AG04450 (cell line): ENCODE results near the gene ZCRB1. TPM values are rescaled to one million over a fixed set of nuclear protein-coding genes. Genes with fewer than 3 reads are reported as not detected.

ENCODE experiments used
- CTCF ChIA-PET: fragments of 300-600, 350-600 bp; formaldehyde crosslinking; extraction: SDS; loops from one replicate; lab custom pipeline; 2022; ENCODE audit warnings: antibody characterized with exemption, inconsistent platforms; lab: Charles Lee
- POLR2A ChIA-PET: fragments of 350-600 bp; formaldehyde crosslinking; extraction: SDS; loops from one replicate; lab custom pipeline; 2021; ENCODE audit warnings: antibody characterized with exemption, inconsistent platforms; lab: Yijun Ruan, JAX
- DNase-seq: peaks from one replicate; pipeline ENCODE4 v3.0.0-alpha.2; 2011; ENCODE audit warnings: low read depth, low spot score
- H3K27ac ChIP-seq: one replicate; pipeline ENCODE4 v1.5.1; 2012; ENCODE audit warnings: low read depth, low read length, control low read depth
- H3K27me3 ChIP-seq: one replicate; pipeline ENCODE4 v1.6.0; 2012; ENCODE audit warnings: low read length; ENCODE audit not compliant: control insufficient read depth, insufficient read depth
- H3K4me3 ChIP-seq: 2 replicates; pipeline ENCODE4 v1.5.1; 2011; ENCODE audit warnings: mild to moderate bottlenecking, low read depth, low read length, control low read depth
- H3K9me3 ChIP-seq: 2 replicates; pipeline ENCODE4 v1.5.1; 2012; ENCODE audit warnings: low read length; ENCODE audit not compliant: control insufficient read depth, insufficient read depth
- polyA plus RNA-seq: library from polyadenylated mRNA; depleted of rRNA; stranded (reverse); fragments of >200 nt; gene quantifications from 2 replicates; pipeline ENCODE4 v1.2.3, GENCODE V29; 2011
- TF ChIP-seq, protein P1 (sequence below): IDR thresholded peaks from 2 replicates; pipeline ENCODE4 v1.5.1; 2011; ENCODE audit warnings: low read depth, low read length, control low read depth, inconsistent platforms

The ZCRB1 gene
- polyA plus RNA-seq, 1 experiment = 59.6 TPM

DNA sequence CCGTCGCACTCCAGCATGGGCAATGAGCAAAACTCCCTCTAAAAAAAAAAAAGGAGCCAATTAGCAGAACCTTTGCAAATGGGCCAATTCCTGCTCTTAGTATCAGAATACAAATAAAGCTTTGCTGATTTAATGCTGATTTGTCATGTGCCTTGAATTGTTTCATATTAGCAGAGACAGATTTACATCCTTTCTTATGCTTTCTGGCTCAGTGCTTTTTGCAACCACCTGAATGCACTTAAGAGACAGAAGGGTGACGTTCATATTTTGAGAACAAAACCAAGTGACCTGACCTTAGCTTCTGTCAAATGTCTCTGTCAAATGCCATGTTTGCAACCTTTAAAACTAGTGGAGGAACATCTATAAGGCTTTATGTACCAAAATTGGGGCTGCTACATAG, 44.0 kb downstream of the ZCRB1 start:
- ChIA-PET CTCF (no interaction called here), POLR2A (no interaction called here)
- Histone ChIP-seq H3K4me3 (no peak overlapping the region), H3K9me3 (no peaks in the 10 kb centered on the region; the same call in 1 of the 2 replicates), H3K27me3 (peaks cover 3% of the 10 kb centered on the region), H3K27ac (no peak overlapping the region)
- TF ChIP-seq, protein P1, sequence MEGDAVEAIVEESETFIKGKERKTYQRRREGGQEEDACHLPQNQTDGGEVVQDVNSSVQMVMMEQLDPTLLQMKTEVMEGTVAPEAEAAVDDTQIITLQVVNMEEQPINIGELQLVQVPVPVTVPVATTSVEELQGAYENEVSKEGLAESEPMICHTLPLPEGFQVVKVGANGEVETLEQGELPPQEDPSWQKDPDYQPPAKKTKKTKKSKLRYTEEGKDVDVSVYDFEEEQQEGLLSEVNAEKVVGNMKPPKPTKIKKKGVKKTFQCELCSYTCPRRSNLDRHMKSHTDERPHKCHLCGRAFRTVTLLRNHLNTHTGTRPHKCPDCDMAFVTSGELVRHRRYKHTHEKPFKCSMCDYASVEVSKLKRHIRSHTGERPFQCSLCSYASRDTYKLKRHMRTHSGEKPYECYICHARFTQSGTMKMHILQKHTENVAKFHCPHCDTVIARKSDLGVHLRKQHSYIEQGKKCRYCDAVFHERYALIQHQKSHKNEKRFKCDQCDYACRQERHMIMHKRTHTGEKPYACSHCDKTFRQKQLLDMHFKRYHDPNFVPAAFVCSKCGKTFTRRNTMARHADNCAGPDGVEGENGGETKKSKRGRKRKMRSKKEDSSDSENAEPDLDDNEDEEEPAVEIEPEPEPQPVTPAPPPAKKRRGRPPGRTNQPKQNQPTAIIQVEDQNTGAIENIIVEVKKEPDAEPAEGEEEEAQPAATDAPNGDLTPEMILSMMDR = no peak
- DNase-seq = no peak

DNA sequence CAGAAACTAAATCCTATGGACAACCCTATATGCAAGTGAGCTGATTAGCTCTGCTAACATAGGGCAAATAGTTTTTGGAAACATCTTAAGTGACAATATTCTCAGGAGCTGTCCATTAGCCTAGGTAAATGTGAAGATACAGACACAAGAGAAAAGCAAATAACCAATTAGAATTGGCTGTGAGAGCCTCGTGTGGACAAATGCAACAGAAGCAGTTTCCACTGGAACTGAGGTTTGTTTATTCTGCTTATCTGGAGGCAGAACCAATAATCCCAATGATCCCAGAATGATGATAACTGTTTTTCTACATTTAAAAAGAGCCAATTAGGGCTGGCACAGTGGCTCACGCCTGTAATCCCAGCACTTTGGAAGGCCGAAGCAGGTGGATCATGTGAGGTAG, 44.6 kb downstream of the ZCRB1 start:
- no peak for DNase-seq
- ChIA-PET CTCF (no interaction called here), POLR2A (no interaction called here)
- peaks cover 3% of the 10 kb centered on the region for H3K27me3 ChIP-seq
- no peak overlapping the region for H3K4me3 ChIP-seq
- H3K9me3 ChIP-seq = no peaks in the 10 kb centered on the region
- H3K27ac ChIP-seq = no peak overlapping the region
- TF ChIP-seq, protein P1 = no peak

DNA sequence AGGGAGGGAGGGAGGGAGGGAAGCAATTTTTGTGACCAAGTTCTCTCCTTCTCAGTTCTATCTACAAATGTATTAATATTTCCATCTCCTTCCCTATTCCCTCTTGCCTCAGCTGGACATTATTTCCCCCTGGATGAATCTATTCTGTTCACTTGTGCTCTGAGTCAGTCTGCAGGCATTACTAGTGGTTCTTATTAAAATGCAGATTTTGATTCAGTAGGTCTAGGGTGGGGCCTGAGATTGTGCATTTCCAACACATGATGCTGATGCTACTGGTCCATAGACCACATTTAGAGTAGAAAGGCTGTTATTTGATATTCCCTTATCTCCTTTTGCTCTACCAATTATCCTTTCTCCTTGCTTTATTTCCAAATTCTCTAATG, 47.8 kb downstream of the ZCRB1 start:
- Histone ChIP-seq H3K4me3 (no peak overlapping the region), H3K9me3 (peaks cover 8% of the 10 kb centered on the region), H3K27ac (no peak overlapping the region), H3K27me3 (peaks cover 3% of the 10 kb centered on the region)
- TF ChIP-seq, protein P1 = no peak
- no peak for DNase-seq
- CTCF ChIA-PET = no interaction called here
- POLR2A ChIA-PET = no interaction called here

DNA sequence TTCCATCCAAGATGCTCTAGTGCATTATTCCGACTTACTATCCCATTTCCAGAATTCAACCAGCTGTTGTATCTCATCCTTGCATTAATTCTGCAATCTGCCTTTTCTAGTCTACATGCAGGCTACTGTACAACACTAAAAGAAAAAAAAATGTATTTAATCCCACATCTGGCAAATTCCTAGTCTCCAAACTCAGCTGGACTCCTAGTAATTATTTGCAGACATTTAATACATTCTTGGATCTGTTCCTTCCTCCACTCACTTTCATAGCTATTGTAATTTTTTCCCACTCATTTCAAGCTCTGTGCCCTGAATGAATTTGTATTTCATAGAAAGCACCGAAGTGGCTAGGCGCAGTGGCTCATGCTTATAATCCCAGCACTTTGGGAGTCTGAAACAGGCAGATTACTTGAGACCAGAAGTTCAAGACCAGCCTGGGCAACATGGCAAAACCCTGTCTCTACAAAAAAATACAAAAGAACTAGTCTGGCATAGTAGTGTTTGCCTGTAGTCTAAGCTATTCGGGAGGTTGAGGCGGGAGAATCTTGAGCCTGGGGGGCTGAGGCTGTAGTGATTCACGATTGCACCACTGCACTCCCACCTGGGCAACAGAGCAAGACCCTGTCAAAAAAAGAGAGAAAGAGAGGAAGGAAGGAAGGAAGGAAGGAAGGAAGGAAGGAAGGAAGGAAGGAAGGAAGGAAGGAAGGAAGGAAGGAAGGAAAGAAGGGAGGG, 48.3 kb downstream of the ZCRB1 start:
- H3K4me3 ChIP-seq = no peak overlapping the region
- H3K27ac ChIP-seq = no peak overlapping the region
- ChIA-PET CTCF (no interaction called here), POLR2A (no interaction called here)
- TF ChIP-seq, protein P1 = no peak
- H3K27me3 ChIP-seq = peaks cover 3% of the 10 kb centered on the region
- H3K9me3 ChIP-seq = peaks cover 8% of the 10 kb centered on the region
- DNase-seq = no peak

DNA sequence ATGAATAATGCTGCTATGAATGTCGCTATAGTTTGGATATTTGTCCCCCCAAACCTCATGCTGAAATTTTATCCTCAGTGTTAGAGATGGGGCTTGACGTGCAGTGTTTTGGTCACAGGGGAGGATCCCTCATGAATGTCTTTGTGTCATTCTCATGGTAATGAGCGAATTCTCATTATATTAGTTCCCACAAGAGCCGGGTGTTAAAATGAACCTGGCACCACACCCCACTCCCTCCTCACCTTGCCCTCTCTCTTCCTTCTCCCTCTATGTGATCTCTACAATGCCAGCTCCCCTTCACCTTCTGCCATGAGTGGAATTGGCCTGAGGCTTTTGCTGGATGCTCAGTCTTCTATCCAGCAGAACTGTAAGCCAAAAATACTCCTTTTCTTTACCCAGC, 50.4 kb downstream of the ZCRB1 start:
- H3K9me3 ChIP-seq = peaks cover 8% of the 10 kb centered on the region
- CTCF ChIA-PET = no interaction called here
- no peak overlapping the region for H3K27ac ChIP-seq
- peaks cover 5% of the 10 kb centered on the region for H3K27me3 ChIP-seq
- POLR2A ChIA-PET = no interaction called here
- no peak overlapping the region for H3K4me3 ChIP-seq
- DNase-seq = no peak
- TF ChIP-seq, protein P1 = no peak
